ENCODE measurements around the gene ATOH7. TPM values are rescaled to one million over a fixed set of nuclear protein-coding genes. Genes with fewer than 3 reads are reported as not detected.

Gene ATOH7
- total and polyA plus RNA-seq, 2 donors (not counting 1 experiment from before 2014, with no cell fraction given): not detected

GRCh38 chr10:68237173-68237572, 5.3 kb upstream of the ATOH7 start:
- Mint-ChIP-seq H3K9me3 (ENCODE audit: insufficient read depth) (no peaks in the 10 kb centered on the region), H3K27me3 (peaks cover 15% of the 10 kb centered on the region), H3K27ac (no peak overlapping the region), H3K4me1 (peaks cover under 1% of the 10 kb centered on the region), H3K4me3 (no peak overlapping the region)
- Histone ChIP-seq H3K27ac (ENCODE audit: low read length in 2 of 2) (no peak overlapping the region), H3K36me3 (replicated peaks in 1 of 2; ENCODE audit: control extremely low read depth in 1 of 2, control insufficient read depth in 1 of 2, extremely low read depth in 1 of 2, insufficient read depth in 2 of 2, low read length in 1 of 2) (no peaks in the 10 kb centered on the region), H3K9me3 (ENCODE audit: control extremely low read depth in 1 of 3, control insufficient read depth in 2 of 3, insufficient read depth in 1 of 3, low read length in 2 of 3) (no peaks in the 10 kb centered on the region), H2AFZ (ENCODE audit: insufficient read depth, low read depth, low read length, poor library complexity, severe bottlenecking) (no peak overlapping the region), H3K4me2 (replicated peaks; ENCODE audit: low read depth, low read length, poor library complexity, severe bottlenecking) (no peak overlapping the region), H3K27me3 (replicated peaks in 1 of 4; ENCODE audit: control extremely low read depth in 1 of 4, control insufficient read depth in 3 of 4, insufficient read depth in 4 of 4, low read length in 3 of 4) (peaks cover 0 to 8% (median 7%) of the 10 kb centered on the region in 4 experiments), H3K4me1 (ENCODE audit: control insufficient read depth in 2 of 2, insufficient read depth in 2 of 2, low read length in 2 of 2) (no peaks in the 10 kb centered on the region), H3K79me2 (ENCODE audit: control insufficient read depth, insufficient read depth, low read length) (no peaks in the 10 kb centered on the region), H3K4me3 (ENCODE audit: control extremely low read depth in 1 of 5, extremely low read depth in 1 of 5, insufficient read depth in 1 of 5, low read depth in 2 of 5, low read length in 4 of 5) (no peak overlapping the region), H3K9ac (ENCODE audit: low read length) (no peak overlapping the region), H4K20me1 (ENCODE audit: control insufficient read depth, insufficient read depth, low read length, poor library complexity, severe bottlenecking) (no peaks in the 10 kb centered on the region)
- no peak for ATAC-seq (ENCODE audit: low read depth)
- 90% methylated on average over 2 of the region's 3 CpGs for WGBS (ENCODE audit: insufficient coverage)
- ChIA-PET CTCF (interaction anchor here (1.1 to 1.5 kb wide), 2 partner anchors 10 to 64 kb away, joined by 3 read pairs; no protein-coding TSS in a partner anchor), POLR2A (no interaction called here)
- intact Hi-C loops (cut with micrococcal nuclease): no loop called here
- TF ChIP-seq EZH2 (IDR thresholded peaks at IDR 0.05; ENCODE audit: borderline replicate concordance, insufficient read depth, low read depth, low read length, poor library complexity, severe bottlenecking): no peak
- no peak for TF ChIP-seq CTCF (IDR thresholded peaks at IDR 0.05)
- DNase-seq: no peak

DNA sequence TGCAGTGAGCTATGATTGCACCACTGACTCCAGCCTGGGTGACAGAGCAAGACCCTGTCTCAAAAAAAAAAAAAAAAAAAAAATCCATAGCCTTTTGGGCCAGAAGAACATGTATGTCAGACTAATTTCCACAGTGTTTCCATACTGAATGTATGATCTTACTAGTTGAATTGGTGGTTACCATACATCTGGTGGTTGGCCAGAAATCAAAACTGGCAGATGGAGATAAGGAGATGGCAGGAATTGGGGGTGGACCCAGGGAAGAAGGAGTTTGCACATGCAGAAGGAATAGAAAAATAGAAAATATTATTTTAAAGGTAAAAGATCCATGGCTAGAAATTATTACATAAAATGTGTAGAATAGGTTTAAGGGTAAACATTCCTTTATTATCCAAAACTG, 3.7 kb upstream of the ATOH7 start:
- TF ChIP-seq EZH2 (IDR thresholded peaks at IDR 0.05; ENCODE audit: borderline replicate concordance, insufficient read depth, low read depth, low read length, poor library complexity, severe bottlenecking) (no peak), CTCF (IDR thresholded peaks at IDR 0.05) (no peak)
- Histone ChIP-seq H3K36me3 (replicated peaks in 1 of 2; ENCODE audit: control extremely low read depth in 1 of 2, control insufficient read depth in 1 of 2, extremely low read depth in 1 of 2, insufficient read depth in 2 of 2, low read length in 1 of 2) (no peaks in the 10 kb centered on the region), H3K4me2 (replicated peaks; ENCODE audit: low read depth, low read length, poor library complexity, severe bottlenecking) (no peak overlapping the region), H3K9me3 (ENCODE audit: control extremely low read depth in 1 of 3, control insufficient read depth in 2 of 3, insufficient read depth in 1 of 3, low read length in 2 of 3) (no peaks in the 10 kb centered on the region), H3K4me3 (ENCODE audit: control extremely low read depth in 1 of 5, extremely low read depth in 1 of 5, insufficient read depth in 1 of 5, low read depth in 2 of 5, low read length in 4 of 5) (no peak overlapping the region), H4K20me1 (ENCODE audit: control insufficient read depth, insufficient read depth, low read length, poor library complexity, severe bottlenecking) (no peaks in the 10 kb centered on the region), H2AFZ (ENCODE audit: insufficient read depth, low read depth, low read length, poor library complexity, severe bottlenecking) (no peak overlapping the region), H3K4me1 (ENCODE audit: control insufficient read depth in 2 of 2, insufficient read depth in 2 of 2, low read length in 2 of 2) (peaks cover 10 to 12% of the 10 kb centered on the region in 2 donors), H3K79me2 (ENCODE audit: control insufficient read depth, insufficient read depth, low read length) (no peaks in the 10 kb centered on the region), H3K27me3 (replicated peaks in 1 of 4; ENCODE audit: control extremely low read depth in 1 of 4, control insufficient read depth in 3 of 4, insufficient read depth in 4 of 4, low read length in 3 of 4) (peaks cover 0 to 21% (median 17%) of the 10 kb centered on the region in 4 experiments), H3K27ac (ENCODE audit: low read length in 2 of 2) (no peak overlapping the region), H3K9ac (ENCODE audit: low read length) (no peak overlapping the region)
- Mint-ChIP-seq H3K27me3 (peaks cover 25% of the 10 kb centered on the region), H3K4me1 (peaks cover 8% of the 10 kb centered on the region), H3K27ac (no peak overlapping the region), H3K9me3 (ENCODE audit: insufficient read depth) (no peaks in the 10 kb centered on the region), H3K4me3 (no peak overlapping the region)
- DNase-seq (no peak), ATAC-seq (ENCODE audit: low read depth) (no peak)
- intact Hi-C loops (cut with micrococcal nuclease): no loop called here
- CTCF ChIA-PET: interaction anchor here (0.6 kb wide), 1 partner anchor 381 kb away, joined by 3 read pairs; no protein-coding TSS in a partner anchor
- POLR2A ChIA-PET: no interaction called here
